ENCODE results near the gene MAB21L4.
A peak's percentile ranks its signal among the peaks of the same experiment; 100 is the strongest.

Gene MAB21L4

DNA sequence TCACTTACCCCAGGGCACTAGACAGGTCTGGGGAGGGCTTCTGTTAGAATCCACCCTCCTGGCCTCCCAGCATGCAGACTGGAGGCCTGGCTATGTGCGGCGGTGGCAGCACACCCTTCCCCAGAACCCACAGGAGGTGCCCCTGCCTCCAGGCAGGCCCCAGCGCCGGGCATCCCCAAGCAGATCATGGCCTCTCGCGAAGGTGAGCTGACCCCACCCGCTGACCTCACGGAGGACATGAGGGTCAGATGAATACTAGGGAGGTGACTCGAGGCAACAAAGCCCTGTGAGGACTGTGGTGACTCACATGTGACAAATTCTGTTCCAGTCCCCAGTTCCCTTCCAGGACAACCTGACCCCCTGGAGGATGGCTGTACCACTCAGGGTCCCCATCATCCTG lies 1.9 kb downstream of the MAB21L4 start:
- DNase-seq (ENCODE audit: low read depth): no peak

DNA sequence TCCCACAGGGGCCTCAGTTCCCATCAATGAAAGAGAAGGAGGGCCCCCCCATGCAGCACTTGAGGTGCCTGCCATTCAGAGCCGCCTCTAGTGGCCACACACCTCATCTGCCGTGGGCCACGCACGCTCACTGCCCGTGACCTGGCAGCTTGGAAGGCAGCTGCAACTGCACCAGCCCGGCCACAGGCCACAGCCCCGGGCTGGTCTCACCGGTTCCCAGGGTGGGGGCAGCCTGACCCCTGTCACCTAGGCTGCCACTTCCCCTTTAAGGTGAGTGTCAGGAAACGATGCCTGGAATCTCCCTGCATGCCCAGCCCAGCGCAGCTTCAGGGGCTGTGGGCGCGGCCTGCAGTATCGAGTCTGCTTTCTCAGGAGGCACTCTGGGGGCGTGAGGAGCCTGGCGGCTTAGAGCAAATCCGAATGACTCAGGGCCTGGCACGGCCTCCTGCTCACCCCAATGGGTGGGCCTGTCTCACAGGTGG lies 2.6 kb downstream of the MAB21L4 start:
- DNase-seq (ENCODE audit: low read depth): peak; percentile 28

- DNase-seq (ENCODE audit: low read depth): no peak
Observed at GRCh38 chr2:240892925-240893324, 3.0 kb downstream of the MAB21L4 start.

- no peak for DNase-seq (ENCODE audit: low read depth)
Observed at GRCh38 chr2:240892356-240892755, 3.6 kb downstream of the MAB21L4 start.

GRCh38 chr2:240891492-240892340 lies 4.2 kb downstream of the MAB21L4 start:
- no peak for DNase-seq (ENCODE audit: low read depth)

- no peak for DNase-seq (ENCODE audit: low read depth)
Observed at GRCh38 chr2:240890691-240891090, 5.3 kb downstream of the MAB21L4 start.

- no peak for DNase-seq (ENCODE audit: low read depth)
Observed at GRCh38 chr2:240889601-240890560, 6.1 kb downstream of the MAB21L4 start.

- no peak for DNase-seq (ENCODE audit: low read depth)
Observed at GRCh38 chr2:240888890-240889573, 6.9 kb downstream of the MAB21L4 start.

GRCh38 chr2:240888130-240888889 lies 7.6 kb downstream of the MAB21L4 start:
- no peak for DNase-seq (ENCODE audit: low read depth)

- no peak for DNase-seq (ENCODE audit: low read depth)
Observed at GRCh38 chr2:240887631-240888030, 8.3 kb downstream of the MAB21L4 start.

- no peak for DNase-seq (ENCODE audit: low read depth)
Observed at GRCh38 chr2:240886678-240887609, 9.0 kb downstream of the MAB21L4 start.

DNA sequence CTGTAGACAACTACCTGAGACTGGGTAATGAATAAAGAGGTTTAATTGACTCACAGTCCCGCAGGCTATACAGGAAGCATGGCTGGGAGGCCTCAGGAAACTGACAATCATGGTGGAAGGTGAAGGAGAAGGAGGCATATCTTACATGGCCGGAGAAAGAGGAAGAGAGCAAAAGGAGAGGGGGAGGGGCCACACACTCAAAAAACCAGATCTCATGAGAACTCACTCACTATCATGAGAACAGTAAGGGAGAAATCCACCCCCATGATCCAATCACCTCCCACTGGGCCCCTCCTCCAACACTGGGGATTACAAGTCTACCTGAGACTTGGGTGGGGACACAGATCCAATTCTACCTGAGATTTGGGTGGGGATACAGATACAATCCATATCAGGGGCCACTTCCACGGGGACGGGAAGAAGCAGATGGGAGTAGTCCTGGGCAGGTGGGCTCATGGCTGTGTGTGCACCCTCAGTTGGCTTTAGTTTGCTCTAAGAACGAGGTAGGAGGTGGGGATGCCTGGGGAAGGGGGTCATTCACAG lies 9.9 kb downstream of the MAB21L4 start:
- no peak for DNase-seq (ENCODE audit: low read depth)

DNA sequence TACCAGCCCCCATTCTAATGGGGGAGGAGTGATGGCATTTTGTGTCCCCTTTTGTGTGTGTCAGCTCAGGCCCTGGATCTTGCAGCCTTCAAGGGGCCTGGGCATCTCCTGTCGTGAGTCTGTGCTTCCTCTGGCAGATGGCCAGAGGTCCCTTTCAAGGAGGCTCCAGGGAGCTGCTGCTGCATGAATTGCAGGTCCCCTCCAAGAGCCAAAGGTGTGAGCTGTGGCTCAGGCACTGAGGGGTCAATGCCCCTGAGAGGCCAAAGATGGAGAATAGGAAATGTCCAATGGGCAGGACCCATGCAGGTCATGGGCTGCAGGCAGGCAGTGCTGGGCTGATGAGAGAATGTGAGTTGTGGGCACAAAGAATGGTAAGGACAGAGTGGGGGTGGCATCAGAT lies 10.4 kb downstream of the MAB21L4 start:
- DNase-seq (ENCODE audit: low read depth): no peak

DNA sequence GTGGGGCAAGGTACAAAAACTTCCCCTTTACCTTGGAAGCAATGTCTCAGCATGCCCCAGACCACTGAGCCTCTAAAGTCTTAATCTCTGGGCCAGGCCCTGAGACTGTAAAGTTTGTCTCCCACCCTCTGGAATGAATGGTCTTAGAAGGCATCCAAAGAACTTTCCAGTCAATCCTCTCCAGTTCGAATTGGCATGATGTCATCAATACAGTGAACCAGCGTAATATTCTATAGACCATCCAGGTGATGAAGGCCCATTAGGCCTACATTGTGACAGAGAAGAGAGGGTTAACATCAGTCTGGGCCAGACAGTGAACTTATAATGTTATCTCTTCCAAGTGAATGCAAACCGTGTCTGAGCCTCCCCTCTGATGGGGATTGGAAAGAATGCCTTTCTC lies 11.2 kb downstream of the MAB21L4 start:
- no peak for DNase-seq (ENCODE audit: low read depth)

- no peak for DNase-seq (ENCODE audit: low read depth)
Observed at GRCh38 chr2:240884221-240884620, 11.7 kb downstream of the MAB21L4 start.

GRCh38 chr2:240881913-240882312 lies 14.0 kb downstream of the MAB21L4 start:
- no peak for DNase-seq (ENCODE audit: low read depth)

- no peak for DNase-seq (ENCODE audit: low read depth)
Observed at GRCh38 chr2:240879105-240879504, 16.9 kb downstream of the MAB21L4 start.

- DNase-seq (ENCODE audit: low read depth): no peak
Observed at GRCh38 chr2:240878341-240878936, 17.5 kb downstream of the MAB21L4 start.
